H1 (cell line): ENCODE data around the gene RHOBTB3.

Experiments
- BRCA1 ChIP-seq: IDR thresholded peaks from 2 replicates; pipeline ENCODE4 v1.6.1; 2012; ENCODE audit warnings: low read depth, low read length, improper control_type of control experiment
- GABPA ChIP-seq: IDR thresholded peaks from 2 replicates; pipeline ENCODE4 v1.6.1; 2011; ENCODE audit warnings: mild to moderate bottlenecking, low read length, moderate library complexity, borderline replicate concordance; ENCODE audit not compliant: insufficient read depth
- POLR2A ChIP-seq, 2 experiments: IDR thresholded peaks; 1 replicate in 1 of 2; 2 replicates in 1 of 2; pipeline ENCODE4 v1.6.1; 2011; ENCODE audit warnings: low read depth in 2 of 2, low read length in 2 of 2, mild to moderate bottlenecking in 2 of 2; ENCODE audit errors: control extremely low read depth in 1 of 2
- POLR2AphosphoS5 ChIP-seq: IDR thresholded peaks from 2 replicates; pipeline ENCODE4 v1.6.1; 2011; ENCODE audit warnings: low read depth, low read length
- SIN3A ChIP-seq, 2 experiments: IDR thresholded peaks in 1 of 2; conservative IDR thresholded peaks in 1 of 2; 2 replicates each; pipeline ENCODE4 v1.6.1; 2011 to 2012; ENCODE audit warnings: low read length in 2 of 2, improper control_type of control experiment in 1 of 2, low read depth in 1 of 2, mild to moderate bottlenecking in 1 of 2
- TF ChIP-seq, protein P1 (sequence below), 3 experiments: IDR thresholded peaks; 1 replicate in 2 of 3; 2 replicates in 1 of 3; pipeline versions ENCODE4 v1.5.1 to v1.6.1; 2011; ENCODE audit warnings: low read length in 3 of 3, mild to moderate bottlenecking in 3 of 3, inconsistent platforms in 2 of 3, low read depth in 1 of 3, moderate library complexity in 1 of 3; ENCODE audit not compliant: insufficient read depth in 1 of 3; ENCODE audit errors: control extremely low read depth in 1 of 3

DNA sequence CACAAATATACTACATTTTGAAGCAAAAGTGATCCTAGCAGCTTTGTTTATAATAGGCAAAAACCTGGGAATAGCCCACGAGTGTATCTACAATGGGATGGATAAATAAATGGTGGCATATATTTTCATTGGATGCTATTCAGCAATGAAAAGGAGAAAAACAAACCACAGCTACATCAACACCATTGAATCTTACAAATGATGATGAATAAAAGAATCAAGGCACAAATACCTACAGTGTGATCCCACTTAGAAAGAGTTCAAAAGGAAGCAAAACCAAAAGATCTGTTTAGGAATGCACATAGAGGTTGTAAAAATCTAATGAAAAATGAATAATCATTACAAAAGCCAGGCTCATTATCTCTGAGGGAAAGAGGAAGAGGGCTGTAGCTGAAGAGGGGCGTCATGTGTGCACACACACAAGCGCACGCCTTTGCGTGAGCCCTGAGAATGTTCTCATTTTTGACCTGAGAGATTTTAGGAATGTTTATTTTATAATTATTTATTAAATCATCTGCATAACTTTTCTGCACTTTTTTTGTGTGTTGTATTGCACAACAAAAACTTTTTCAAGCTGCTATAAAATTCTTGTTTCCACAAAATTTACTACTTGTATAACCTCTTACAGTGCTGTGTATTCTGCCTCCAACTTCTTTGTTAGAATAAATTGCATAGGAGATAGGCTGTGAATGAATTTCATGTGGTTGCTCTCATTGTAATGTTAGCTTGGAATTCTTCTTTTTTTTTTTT lies 5.9 kb upstream of the RHOBTB3 start:
- TF ChIP-seq, protein P1, sequence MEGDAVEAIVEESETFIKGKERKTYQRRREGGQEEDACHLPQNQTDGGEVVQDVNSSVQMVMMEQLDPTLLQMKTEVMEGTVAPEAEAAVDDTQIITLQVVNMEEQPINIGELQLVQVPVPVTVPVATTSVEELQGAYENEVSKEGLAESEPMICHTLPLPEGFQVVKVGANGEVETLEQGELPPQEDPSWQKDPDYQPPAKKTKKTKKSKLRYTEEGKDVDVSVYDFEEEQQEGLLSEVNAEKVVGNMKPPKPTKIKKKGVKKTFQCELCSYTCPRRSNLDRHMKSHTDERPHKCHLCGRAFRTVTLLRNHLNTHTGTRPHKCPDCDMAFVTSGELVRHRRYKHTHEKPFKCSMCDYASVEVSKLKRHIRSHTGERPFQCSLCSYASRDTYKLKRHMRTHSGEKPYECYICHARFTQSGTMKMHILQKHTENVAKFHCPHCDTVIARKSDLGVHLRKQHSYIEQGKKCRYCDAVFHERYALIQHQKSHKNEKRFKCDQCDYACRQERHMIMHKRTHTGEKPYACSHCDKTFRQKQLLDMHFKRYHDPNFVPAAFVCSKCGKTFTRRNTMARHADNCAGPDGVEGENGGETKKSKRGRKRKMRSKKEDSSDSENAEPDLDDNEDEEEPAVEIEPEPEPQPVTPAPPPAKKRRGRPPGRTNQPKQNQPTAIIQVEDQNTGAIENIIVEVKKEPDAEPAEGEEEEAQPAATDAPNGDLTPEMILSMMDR (IDR thresholded peaks at IDR 0.05; ENCODE audit: control extremely low read depth in 1 of 3, insufficient read depth in 1 of 3, low read depth in 1 of 3, low read length in 3 of 3), result no peak
- TF ChIP-seq POLR2A (IDR thresholded peaks at IDR 0.05; ENCODE audit: control extremely low read depth in 1 of 2, low read depth in 2 of 2, low read length in 2 of 2) (no peak), GABPA (no peak), BRCA1 (no peak), SIN3A (conservative IDR thresholded peaks at IDR 0.05 in 1 of 2, IDR thresholded peaks at IDR 0.05 in 1 of 2; ENCODE audit: low read depth in 1 of 2, low read length in 2 of 2) (no peak), POLR2AphosphoS5 (no peak)
